Subcutaneous abdominal adipose tissue (tissue), 5 donors: ENCODE data around the gene SH3RF3.

Experiments
- H3K27ac ChIP-seq: one replicate; pipeline ENCODE4 v1.7.0; 2013; ENCODE audit warnings: low read depth, mild to moderate bottlenecking, inconsistent platforms, low read length, moderate library complexity
- H3K27me3 ChIP-seq, 5 donors: one replicate each; pipeline ENCODE4 v1.7.0; 2013; ENCODE audit warnings: low read length in 5 of 5, inconsistent platforms in 1 of 5; ENCODE audit not compliant: control insufficient read depth in 5 of 5, insufficient read depth in 4 of 5
- H3K36me3 ChIP-seq, 5 donors: one replicate each; pipeline ENCODE4 v1.7.0; 2013; ENCODE audit warnings: low read length in 5 of 5; ENCODE audit not compliant: control insufficient read depth in 5 of 5, insufficient read depth in 5 of 5
- H3K4me1 ChIP-seq, 5 donors: one replicate each; pipeline ENCODE4 v1.7.0; 2013; ENCODE audit warnings: low read length in 5 of 5, mild to moderate bottlenecking in 3 of 5, moderate library complexity in 1 of 5; ENCODE audit not compliant: control insufficient read depth in 5 of 5, insufficient read depth in 5 of 5
- H3K4me3 ChIP-seq, 5 donors: one replicate each; pipeline ENCODE4 v1.7.0; 2013; ENCODE audit warnings: low read length in 5 of 5, low read depth in 1 of 5
- H3K9ac ChIP-seq, 5 donors: one replicate each; pipeline ENCODE4 v1.7.0; 2013; ENCODE audit warnings: low read length in 5 of 5, mild to moderate bottlenecking in 4 of 5, moderate library complexity in 3 of 5
- H3K9me3 ChIP-seq, 5 donors: one replicate each; pipeline ENCODE4 v1.7.0; 2013; ENCODE audit warnings: low read length in 5 of 5; ENCODE audit not compliant: control insufficient read depth in 5 of 5
- donor health status: healthy.
- donor health status: healthy.
- donor health status: healthy.
- donor health status: healthy.
- donor health status: healthy.

The SH3RF3 gene

DNA sequence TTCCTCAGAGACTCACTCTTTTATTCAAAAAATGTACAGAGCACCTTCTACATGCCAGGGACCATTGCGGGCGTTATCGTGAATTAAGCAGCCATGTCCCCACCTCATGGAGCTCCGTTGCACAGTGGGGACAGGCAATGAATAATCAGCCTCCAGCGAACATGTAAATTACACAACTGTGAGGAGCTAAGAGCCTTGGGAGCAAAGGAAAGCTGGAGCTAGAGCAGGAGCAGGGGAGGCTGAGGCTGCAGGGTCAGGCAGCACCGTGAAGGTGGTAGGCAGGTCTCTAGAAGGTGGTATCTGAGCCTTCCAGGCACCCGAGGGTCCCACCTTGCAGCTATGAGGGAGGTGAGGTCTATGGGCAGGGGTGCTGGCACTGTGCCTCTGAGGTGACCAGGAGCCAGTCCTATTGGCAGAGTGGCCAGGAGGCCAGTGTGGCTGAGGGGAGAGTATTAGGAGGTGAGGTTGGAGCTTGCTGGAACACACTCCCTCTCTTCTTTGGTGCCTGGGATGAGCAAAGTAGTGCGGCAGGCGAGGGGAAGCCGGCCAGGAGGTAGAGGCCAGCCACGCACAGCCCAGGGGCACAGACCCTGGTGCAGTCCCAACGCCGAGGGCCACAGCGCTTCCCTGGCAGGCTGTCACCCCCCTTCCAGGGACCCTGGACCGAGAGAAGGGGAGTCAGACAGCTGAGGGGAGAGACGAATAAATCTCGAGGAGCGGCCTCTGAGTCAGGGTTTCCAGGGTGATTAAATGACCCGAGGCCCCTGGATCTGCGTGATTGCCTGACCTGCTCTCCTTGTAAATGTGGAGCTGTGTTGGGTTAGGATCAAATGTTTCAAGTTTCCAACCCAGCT is 317.5 kb downstream of the SH3RF3 start:
- Histone ChIP-seq H3K4me3 (no peak overlapping the region), H3K36me3 (peaks cover 0 to 13% (median 5%) of the 10 kb centered on the region in 5 donors), H3K4me1 (peaks cover 3 to 31% (median 18%) of the 10 kb centered on the region in 5 donors), H3K27me3 (no peaks in the 10 kb centered on the region), H3K9ac (no peak overlapping the region), H3K27ac (no peak overlapping the region), H3K9me3 (peaks cover 6 to 25% (median 14%) of the 10 kb centered on the region in 5 donors)

DNA sequence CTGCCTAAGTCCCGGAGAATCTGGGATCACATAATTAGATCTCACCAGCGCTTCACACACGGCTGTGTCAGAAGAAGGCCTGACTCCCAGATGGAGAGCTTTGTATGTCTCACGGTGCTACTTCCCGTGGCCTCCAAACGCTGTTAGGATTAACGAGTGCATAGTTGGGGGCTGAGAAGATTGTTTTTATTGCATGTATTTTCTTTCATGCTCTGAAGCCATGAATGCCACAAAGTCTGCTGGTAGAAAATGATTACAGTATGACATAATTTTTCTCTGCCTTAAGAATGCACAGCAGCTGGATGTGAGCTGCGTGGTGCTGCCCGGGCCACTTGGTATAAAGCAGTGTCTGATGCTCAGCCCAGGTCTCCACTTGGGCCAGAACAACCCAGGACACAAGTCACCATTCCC is 318.3 kb downstream of the SH3RF3 start:
- H3K9me3 ChIP-seq = peaks cover 5 to 21% (median 14%) of the 10 kb centered on the region in 5 donors
- H3K27me3 ChIP-seq = no peaks in the 10 kb centered on the region
- peaks cover 0 to 13% (median 7%) of the 10 kb centered on the region in 5 donors for H3K36me3 ChIP-seq
- peaks cover 3 to 34% (median 18%) of the 10 kb centered on the region in 5 donors for H3K4me1 ChIP-seq
- no peak overlapping the region for H3K4me3 ChIP-seq
- no peak overlapping the region for H3K9ac ChIP-seq
- no peak overlapping the region for H3K27ac ChIP-seq

- Histone ChIP-seq H3K27ac (no peak overlapping the region), H3K9me3 (peaks cover 2 to 16% (median 9%) of the 10 kb centered on the region in 5 donors), H3K4me1 (peaks cover 3 to 34% (median 18%) of the 10 kb centered on the region in 5 donors), H3K4me3 (no peak overlapping the region), H3K9ac (no peak overlapping the region), H3K36me3 (peaks cover 0 to 13% (median 7%) of the 10 kb centered on the region in 5 donors), H3K27me3 (no peaks in the 10 kb centered on the region)
Observed at GRCh38 chr2:109447776-109448175, 318.8 kb downstream of the SH3RF3 start.

GRCh38 chr2:109448207-109448606 is 319.2 kb downstream of the SH3RF3 start:
- peaks cover 0 to 13% (median 5%) of the 10 kb centered on the region in 5 donors for H3K36me3 ChIP-seq
- no peak overlapping the region for H3K9ac ChIP-seq
- no peak overlapping the region for H3K27ac ChIP-seq
- no peaks in the 10 kb centered on the region for H3K27me3 ChIP-seq
- H3K9me3 ChIP-seq = peaks cover 0 to 12% (median 6%) of the 10 kb centered on the region in 5 donors
- H3K4me1 ChIP-seq = peaks cover 3 to 34% (median 18%) of the 10 kb centered on the region in 5 donors
- no peak overlapping the region for H3K4me3 ChIP-seq

GRCh38 chr2:109448946-109449788 is 320.2 kb downstream of the SH3RF3 start:
- Histone ChIP-seq H3K9ac (peak overlapping the region in 1 of 5 donors; percentile 3), H3K36me3 (peaks cover 0 to 13% (median 5%) of the 10 kb centered on the region in 5 donors), H3K4me1 (peaks cover 3 to 34% (median 18%) of the 10 kb centered on the region in 5 donors), H3K4me3 (no peak overlapping the region), H3K9me3 (peaks cover 0 to 9% (median 6%) of the 10 kb centered on the region in 5 donors), H3K27me3 (no peaks in the 10 kb centered on the region), H3K27ac (peak overlapping the region; percentile 16)

DNA sequence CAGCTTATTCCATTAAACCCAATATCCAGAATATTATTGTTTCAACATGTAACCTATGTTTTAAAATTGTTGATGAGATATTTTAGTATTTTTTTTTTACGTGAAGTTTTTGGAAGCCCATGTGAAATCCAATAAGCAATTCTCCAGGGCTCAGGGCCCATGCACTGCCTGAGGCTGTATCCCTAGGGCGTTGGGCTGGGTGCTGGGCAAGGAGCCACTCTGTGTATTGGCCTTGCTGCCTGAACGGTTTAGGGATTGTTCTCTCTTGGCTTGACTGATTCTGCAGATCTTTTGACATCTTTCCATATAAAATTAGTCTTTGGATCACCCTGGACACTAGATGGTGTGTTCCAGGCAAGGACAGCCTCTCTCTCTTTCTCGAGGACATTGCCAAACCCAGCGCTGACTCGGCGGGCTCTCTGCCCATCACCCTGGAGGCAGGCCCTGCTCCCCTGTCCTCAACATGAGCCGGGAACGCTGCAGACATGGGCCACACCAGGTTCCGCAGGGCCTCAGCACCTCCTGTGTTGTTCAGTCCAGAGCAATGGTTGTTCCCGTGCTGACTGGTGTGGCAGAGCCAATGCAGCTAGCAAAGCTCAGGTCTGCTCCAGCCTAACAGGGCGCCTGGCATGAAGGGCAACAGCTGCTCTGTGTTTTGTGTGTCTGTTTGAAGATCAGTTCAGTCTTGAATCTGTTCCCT is 321.7 kb downstream of the SH3RF3 start:
- Histone ChIP-seq H3K27ac (no peak overlapping the region), H3K27me3 (no peaks in the 10 kb centered on the region), H3K9me3 (no peaks in the 10 kb centered on the region), H3K36me3 (peaks cover 0 to 17% (median 10%) of the 10 kb centered on the region in 5 donors), H3K4me1 (peaks cover 3 to 34% (median 18%) of the 10 kb centered on the region in 5 donors), H3K4me3 (no peak overlapping the region), H3K9ac (peak overlapping the region in 1 of 5 donors; percentile 5)

DNA sequence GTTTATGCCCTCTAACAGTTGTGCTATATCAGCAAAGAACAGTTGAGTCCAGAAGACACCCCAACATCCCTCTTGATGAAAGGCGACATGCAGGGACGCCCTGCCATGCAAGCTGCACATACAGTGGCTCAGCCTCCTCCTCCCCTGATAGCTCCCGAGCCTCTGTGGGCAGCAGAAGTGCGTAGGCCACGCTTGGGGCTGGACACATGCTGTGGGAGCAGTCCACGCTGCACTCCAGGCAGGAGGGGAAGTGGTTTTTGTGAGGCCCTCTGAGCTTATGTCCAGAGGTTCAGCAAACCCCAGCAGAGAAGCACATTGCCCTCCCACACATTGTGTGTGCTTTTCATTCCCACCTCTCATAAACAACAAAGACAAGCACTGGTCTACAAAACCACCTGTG is 322.7 kb downstream of the SH3RF3 start:
- Histone ChIP-seq H3K4me3 (no peak overlapping the region), H3K9me3 (no peaks in the 10 kb centered on the region), H3K4me1 (peaks cover 3 to 34% (median 18%) of the 10 kb centered on the region in 5 donors), H3K27me3 (no peaks in the 10 kb centered on the region), H3K27ac (no peak overlapping the region), H3K9ac (no peak overlapping the region), H3K36me3 (peaks cover 0 to 23% (median 13%) of the 10 kb centered on the region in 5 donors)

GRCh38 chr2:109452318-109453305 is 323.6 kb downstream of the SH3RF3 start:
- H3K4me1 ChIP-seq = peaks cover 3 to 30% (median 18%) of the 10 kb centered on the region in 5 donors
- H3K9me3 ChIP-seq = no peaks in the 10 kb centered on the region
- peaks cover 0 to 25% (median 13%) of the 10 kb centered on the region in 5 donors for H3K36me3 ChIP-seq
- no peaks in the 10 kb centered on the region for H3K27me3 ChIP-seq
- no peak overlapping the region for H3K9ac ChIP-seq
- no peak overlapping the region for H3K27ac ChIP-seq
- H3K4me3 ChIP-seq = no peak overlapping the region
